Measurements from ENCODE around the gene SFTPB.
A peak's percentile ranks its signal among the peaks of the same experiment; 100 is the strongest.

The SFTPB gene

DNA sequence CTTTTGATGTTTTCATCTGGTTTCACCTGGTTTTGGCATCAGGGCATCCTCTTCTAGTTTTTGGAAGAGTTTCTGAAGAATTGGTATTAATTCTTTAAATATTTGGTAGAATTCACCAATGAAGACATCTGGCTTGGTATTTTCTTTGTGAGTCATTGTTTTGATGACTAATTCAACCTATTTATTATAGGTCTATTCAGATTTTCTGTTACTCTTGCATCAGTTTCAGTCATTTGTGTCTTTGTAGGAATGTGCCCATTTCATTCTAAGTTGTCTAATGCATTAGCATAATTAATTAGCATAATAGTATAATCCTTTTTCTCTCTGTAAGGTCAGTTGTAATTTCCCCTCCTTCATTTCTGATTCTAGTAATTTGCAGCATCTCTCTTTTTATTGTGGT, 34.2 kb upstream of the SFTPB start:
- DNase-seq: no peak

DNA sequence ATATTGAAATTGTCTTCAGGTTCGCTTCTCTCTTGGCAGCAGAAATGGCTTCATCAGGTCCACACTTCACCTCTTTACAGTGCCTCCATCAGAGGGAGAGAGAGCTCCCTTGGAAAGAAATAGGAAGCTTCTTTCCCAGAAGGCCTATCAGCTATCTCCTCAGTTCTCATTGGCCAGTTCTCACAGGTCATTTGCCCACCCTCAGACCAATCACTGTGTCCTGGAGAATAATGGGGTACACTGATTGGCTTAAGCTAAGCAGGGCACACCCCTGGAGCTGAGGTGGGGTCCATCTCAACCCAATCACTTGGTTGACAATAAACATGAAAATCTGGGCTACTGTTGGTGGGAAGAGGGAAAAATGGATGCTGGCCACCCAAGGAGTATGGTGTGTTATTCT, 31.3 kb upstream of the SFTPB start:
- DNase-seq: no peak

DNA sequence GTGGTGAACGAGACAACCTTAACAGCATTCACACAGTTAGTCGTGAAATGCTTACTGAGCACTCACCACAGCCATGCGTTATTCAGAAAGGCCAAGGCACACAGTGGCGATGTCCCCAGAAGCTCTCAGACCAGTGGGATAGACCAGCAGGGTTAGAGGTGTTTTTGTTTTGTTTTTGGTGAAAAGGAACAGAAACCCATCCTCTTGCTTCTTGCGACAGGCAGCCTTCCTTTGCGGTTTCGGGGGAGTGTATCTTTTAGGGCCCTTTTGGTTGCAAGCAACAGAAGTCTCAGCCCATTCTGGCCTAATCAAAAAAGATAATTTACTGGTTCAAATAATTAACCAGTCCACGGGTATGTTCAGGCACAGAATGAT, 30.9 kb upstream of the SFTPB start:
- no peak for DNase-seq

DNA sequence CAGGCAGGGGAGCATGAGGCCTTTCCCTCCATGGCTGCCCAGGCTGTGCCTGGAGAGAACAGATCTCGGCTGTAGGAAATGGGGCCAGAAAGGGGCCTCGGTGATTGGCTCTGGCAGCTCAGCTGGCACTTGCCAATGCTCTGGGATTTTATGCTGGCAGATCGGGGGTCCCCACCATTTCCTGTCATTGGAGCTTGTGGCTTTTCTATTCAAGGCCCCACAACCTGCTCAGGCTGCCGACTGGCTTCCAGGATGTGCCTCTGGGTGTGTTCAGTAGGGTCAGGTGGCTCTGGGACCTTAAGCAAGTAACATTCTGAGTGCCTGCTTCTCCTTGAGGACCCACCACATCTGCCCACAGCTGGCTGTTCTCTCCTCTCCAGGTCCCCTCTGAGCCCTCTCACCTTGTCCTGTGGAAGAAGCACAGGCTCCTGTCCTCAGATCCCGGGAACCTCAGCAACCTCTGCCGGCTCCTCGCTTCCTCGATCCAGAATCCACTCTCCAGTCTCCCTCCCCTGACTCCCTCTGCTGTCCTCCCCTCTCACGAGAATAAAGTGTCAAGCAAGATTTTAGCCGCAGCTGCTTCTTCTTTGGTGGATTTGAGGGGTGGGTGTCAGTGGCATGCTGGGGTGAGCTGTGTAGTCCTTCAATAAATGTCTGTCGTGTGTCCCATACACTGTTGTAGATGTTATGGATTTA, 30.3 kb upstream of the SFTPB start:
- no peak for DNase-seq

DNA sequence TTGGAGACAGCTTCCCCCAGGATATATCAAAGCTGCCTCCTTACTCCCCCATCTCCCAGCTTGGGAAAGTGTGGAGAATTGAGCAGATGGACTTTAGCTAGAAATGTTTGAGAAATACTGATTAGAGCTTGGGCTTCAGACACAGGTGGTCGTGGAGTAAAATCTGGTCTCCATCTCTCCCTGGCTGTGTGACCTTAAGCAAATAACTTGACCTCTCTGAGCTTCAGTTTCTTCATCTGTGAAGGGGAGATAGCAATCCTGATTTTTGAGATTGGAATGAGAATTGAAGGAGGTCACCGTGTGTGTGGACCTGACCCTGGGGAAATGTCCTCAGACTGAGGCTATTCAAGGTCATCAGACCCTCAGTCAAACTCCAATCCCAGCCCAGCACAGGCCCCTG, 29.7 kb upstream of the SFTPB start:
- DNase-seq: no peak

DNA sequence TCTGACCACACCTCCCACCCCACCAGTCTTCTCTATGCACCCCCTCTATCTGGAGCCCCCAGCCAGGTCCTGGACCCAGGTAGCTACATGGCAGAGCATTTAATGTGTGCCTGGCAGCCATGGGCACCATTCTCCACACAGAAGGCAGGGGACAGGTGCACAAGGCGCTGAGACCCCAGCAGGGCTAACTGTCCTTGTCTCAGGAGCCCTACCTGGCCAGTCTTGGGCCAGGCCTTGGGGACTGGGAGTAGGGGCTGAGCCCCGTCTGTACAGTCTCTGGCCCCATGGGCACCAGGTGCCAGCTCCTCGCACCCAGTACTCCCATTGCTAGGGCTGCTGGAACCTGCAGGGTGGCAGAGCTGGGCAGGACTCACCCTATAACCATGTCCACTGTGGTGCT, 29.1 kb upstream of the SFTPB start:
- no peak for DNase-seq

DNA sequence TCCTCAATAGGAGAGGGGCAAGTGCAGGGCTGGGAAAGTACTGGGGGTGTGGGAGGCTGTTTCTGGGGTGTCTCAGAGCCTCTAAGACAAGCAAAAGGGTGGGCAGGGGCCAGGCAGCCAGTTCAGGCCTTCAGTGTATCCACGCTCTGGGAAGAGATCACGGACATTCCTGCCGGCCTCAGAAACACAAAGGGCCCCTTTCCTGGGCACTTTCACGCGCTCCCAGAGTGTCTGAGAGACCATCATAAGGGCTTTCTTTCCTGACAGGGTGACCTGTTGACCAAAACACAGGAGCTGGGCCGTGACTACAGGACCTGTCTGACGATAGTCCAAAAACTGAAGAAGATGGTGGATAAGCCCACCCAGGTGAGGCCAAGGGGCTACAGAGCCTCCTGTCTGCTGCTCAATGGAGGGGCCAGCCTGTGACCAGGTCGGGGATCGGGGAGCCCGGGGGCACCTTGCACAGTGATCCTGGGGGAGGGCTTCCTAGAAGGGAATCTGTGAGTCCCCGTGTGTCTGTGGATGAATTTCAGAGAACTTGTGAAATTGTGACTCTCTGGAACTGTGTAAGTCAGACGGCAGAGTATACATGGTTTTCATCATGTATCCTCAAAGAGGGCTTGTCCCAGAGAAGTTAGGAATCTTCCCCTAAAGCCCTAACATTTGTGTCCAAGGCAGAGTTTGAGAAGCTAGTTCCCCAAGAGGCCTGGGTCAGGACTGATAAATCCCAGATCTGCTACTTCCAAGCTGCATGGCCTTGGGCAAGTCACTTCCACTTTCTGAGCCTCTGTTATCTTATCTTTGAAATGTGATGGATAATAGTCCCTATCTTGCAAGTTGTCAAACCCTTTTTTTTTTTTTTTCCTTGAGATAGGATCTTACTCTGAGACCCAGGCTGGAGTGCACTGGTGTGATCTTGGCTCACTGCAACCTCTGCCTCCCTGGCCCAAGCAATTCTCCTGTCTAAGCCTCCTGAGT, 28.0 kb upstream of the SFTPB start:
- no peak for DNase-seq

DNA sequence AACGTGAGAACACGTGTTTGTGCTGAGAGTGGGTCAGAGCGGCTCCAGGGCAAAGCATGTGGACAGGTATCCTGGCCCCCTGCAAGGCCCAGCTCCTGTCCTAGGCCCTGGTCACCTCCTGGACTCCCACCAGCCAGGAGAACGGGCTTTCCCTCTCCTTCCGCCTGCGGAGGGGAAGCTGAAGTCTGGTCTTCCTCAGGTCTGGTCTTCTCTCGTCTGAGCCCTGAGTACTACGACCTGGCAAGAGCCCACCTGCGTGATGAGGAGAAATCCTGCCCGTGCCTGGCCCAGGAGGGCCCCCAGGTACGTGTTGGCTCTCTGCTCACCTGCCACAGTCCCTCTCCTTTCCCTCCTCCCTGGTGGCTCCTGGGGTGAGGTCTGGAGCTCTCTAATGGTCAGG, 27.1 kb upstream of the SFTPB start:
- DNase-seq: no peak

DNA sequence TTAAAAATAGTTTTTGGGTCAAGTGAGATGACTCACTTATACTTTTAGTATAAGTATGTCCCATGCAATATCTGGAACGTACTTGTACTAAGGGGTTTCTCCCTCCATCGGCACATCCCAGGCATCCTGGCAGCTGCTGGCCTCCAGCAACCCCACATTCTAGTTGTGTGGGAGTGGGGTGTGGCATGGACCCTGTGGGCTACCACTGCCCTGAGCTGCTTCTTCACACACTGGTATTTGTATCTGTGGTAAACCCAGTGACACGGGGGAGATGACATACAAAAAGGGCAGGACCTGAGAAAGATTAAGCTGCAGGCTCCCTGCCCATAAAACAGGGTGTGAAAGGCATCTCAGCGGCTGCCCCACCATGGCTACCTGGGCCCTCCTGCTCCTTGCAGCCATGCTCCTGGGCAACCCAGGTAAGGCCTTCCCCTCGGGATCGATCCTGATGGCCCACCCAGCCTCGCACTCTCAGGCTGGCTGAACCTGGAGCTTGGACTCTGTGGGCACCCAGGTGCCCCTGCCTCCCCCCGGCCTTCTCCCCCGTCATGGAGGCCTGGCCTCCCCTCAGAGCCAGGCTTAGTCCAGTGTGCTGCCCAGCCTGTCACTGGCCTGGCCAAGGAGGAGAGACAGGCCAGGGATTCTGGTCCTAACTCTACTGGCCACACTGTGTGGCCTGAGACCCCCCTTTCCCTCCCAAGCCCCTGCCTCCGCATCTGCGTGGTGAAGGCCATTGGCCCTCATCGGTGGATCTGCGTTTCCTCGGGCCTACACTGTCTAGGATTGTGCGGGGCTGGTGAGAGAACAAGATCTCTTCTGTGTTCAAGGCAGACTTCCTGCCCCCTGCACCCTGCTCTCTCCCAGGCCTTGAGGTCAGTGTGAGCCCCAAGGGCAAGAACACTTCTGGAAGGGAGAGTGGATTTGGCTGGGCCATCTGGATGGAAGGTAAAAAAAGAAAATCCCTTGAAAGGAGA, 26.3 kb upstream of the SFTPB start, which contains the start of gene GNLY:
Gene GNLY (plus strand): TSS at position 307 of the 974 bp plus-strand sequence. CDS start 61 bp downstream, at position 368.
- DNase-seq: no peak

DNA sequence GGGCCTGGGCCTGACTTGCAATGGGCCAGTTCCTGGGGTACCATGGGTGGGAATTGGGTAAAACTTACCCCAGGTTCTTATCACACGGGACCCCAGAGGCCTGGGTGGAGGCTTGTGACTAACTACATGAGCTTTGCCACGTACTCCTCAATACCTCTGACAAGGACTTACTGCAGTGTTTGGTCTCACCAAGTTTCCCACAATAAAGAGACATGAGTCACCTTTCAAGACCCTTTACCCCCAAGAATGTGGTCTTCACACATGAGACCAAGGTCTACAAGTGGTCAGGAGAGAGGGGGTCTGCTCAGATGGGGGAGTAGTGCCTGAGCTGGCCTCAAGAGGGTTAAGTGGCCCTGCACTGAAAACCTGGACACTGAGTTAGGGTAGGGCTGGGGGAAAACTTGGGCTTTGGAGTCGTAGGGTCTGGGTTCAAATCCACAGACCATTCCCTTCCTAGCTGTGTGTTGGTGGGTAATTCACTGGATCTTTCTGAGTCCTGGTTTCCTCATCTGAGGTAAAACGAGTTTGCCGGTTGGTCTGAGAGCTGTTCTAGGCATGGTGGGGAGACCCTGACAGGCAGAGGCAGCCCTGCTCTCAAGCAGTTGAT, 24.1 kb upstream of the SFTPB start:
- no peak for DNase-seq

DNA sequence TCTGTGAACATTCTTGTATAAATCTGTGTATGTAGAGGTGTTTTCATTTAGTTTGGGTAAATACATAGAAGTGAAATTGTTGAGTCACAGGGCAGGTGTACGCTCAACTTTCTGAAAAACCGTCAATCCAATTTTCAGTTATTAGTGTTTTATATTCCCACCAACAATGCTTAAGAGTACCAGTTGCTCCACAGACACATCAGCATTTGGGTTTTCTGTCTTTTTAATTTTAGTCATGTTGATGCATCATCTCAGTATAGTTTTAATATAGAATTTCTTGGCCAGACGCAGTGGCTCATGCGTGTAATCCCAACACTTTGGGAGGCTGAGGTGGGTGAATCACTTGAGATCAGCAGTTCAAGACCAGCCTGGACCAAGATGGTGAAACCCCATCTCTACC, 22.9 kb upstream of the SFTPB start:
- DNase-seq: no peak

DNA sequence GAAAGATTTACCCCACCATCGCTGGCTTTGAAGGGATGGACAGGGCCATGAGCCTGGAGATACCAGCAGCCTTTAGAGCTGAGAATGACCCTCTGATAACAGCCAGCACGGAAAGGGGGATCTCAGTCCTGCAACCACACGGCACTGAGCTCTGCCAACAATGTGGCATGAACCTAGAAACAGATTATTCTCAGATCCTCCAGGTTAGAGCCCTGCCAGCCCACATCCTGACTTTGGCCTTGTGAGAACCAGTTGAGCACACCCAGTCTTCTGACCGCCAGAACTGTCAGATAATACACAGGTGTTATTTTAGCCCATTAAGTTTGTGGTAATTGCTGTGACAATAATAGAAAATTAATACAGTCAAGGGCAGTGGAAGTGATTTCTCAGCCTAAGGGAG, 16.8 kb upstream of the SFTPB start:
- DNase-seq: no peak

DNA sequence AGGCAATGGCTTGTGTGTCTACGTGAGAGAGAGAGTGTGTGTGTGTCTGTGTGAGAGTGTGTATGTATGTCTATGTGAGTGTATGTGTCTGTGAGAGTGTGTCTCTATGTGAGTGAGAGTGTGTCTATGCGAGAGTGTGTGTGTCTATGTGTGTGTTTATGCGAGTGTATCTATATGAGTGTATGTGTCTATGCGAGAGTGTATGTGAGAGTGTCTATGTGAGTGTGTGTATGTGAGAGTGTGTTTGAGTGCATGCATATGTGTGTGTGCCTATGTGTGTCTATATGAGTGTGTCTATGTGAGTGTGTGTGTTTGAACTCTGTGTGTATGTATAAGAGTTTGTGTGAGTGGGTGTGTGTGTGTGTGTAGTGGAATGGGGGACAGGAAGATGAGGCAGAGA, 16.4 kb upstream of the SFTPB start:
- no peak for DNase-seq

DNA sequence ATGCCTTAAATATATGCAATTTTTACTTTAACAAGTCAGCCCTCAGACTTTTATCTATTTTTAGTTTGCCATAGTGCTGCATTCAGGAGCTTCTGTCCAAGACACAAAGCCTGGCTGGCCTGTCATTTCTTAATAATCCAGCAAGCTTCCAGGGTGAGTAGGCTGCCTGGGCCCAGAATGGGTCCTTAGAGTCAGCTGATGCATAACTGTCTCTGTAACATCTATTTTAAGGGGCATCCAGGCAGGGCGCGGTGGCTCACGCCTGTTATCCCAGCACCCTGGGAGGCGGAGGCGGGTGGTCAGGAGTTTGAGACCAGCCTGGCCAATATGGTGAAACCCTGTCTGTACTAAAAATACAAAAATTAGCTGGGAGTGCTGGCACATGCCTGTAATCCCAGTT, 14.4 kb upstream of the SFTPB start:
- DNase-seq: no peak

DNA sequence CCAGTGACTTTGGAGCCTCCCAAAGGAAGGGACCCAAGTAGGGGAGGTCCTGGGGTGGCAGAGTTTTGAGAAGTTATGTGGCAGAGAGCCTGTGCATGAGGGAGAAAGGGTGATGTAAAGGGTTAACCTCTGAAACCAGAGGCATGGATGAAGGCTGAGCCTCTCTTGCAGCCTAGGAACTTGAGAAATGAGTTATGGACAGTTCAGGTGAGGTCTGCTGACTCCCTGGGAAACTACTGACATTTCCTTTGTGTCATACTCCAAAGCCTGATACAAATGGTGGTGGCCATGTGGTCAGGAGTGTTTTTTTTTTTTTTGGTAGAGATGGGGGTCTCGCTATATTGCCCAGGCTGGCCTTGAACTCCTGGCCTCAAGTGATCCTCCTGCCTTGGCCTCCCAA, 13.8 kb upstream of the SFTPB start:
- no peak for DNase-seq

DNA sequence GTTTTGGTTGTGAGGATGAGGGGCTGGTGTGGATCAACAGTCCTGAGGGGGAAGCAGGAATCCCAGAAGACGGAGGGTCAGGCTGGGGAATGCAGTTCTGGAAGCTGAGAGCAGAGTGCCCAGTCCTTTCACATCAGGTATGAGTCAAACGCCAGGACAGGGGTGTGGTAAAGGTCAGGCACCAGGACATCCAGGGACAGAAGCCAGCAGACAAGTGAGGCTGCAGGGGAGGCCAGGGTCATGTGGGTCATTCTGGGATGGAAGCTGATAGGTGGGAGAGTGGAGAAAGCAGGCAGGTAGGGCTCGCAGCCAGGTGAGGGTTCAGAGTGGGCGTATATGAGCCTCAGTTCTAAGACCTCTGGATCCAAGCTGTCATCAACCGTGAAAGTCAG, 13.4 kb upstream of the SFTPB start:
- DNase-seq: no peak

DNA sequence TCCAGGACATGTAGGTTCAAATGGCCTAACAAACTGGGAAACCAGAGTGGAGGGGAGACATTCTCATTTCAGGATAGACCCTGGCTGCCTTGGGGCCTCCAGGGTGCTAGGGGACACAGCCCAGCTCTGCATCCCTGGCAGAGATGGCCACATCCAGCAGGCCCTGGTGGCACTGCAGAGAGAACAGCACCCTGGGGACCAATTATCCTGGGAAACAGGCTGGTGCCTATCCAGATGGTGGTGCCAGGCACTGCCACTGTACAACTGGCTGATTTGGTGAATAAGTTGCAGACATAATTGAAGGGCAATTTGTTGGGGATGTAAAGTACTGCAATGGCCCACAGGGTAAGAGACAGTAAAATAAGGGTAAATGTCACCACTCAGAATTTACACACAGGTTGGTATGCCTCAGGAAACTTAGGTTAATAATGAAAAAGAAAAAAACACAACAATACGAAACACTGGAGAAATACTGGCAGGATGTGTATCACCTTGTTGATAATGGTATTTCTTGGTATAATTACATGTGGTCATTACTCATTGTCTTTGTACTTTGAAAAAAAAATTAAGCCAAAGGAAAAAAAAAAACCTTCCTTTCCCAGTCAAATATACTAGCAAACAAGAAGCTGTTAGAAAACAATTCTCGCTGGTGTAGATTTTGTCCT, 12.8 kb upstream of the SFTPB start:
- DNase-seq: no peak

DNA sequence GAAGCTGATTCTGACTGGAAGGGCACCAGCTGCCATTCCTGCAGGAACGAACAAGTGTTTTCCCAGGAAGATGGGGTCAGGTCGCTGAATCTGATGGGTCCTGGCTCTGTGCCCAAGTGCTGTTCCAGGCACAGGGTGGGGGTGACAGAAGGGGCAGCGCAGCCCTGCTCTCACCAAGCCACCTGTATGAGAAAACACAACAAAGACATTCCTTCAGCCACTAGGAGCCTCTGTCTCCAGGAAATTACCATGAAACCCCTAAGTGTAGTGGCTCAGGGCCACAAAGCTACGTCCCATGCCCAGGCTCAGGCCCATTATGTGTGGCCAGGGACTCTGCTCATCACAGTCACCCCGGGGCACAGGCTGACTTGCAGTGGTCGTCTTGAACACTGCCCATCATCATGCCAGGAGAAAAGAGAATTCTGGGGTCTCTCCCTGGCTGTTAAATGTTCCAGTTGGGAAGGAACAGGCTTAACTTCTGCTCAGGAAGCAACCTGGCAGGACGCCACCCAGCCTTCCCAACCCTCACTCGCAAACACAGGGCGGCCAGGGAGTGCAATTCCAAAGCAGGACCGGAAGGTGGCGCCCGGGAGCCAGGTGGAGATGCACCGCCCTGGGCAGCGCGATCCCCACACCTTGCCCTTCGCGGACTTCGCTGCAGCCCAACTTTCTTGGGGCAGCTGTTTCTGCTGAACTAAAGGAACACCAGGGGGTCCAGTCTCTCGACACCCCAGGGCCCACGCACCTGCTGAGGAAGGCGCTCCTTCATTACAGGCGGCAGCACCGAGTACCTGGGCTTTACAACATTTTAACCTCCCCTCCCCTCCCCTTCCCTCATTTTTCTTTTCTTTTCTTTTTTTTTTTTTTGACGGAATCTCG, 11.0 kb upstream of the SFTPB start:
- peak; percentile 42 for DNase-seq

DNA sequence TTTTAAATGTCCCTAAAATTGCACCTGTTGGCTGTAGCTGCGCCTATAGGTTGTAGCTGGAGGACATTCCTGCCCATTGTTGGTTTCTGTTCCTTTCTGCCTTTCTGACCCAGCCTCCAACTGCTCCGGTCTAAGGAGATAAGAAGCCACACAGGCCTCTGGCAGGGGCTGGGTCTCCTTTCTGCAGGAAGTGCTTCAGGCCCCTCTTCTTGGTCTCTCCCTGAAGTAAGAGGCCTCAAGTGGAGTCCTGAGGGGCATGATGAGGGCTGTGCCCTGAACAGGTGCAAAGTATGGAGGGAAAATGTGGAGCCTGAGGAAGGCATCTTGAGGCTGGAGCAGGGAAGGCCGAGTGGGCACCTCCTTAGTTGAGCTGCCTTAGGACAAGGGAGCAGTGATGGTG, 10.4 kb upstream of the SFTPB start:
- DNase-seq: no peak

DNA sequence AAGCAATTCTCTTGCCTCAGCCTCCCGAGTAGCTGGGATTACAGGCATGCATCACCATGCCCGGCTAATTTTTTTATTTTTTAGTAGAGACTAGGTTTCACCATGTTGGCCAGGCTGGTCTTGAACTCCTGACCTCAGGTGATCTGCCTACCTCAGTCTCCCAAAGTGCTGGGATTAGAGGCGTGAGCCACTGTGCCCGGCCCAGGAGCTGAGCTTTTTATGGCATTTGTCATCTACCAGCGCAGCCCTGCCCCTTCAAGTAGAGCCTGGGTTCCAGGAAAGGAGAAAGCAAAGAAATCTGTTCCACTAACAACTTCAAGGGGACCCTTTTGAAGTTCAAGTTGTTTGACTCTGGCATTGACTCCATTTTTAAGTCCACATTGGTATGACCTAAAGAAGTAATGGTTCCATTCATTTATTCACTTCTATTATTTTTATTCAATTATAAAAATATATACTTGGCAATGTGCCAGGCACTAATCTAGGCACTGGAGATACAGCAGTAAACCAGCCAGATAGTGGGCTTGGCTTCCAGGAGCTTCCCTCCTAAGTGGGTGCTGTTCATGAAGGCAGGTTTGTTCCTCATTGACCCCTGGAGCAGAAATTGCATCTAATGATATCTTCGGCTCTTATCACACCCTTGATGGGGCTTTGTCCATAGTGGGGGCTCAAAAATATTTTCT, 8.0 kb upstream of the SFTPB start:
- no peak for DNase-seq
